ENCODE results near the gene WDR70.

GRCh38 chr5:37520811-37521210, 141.7 kb downstream of the WDR70 start:
- TF ChIP-seq NANOG (IDR thresholded peaks at IDR 0.05; ENCODE audit: insufficient read depth, low read depth, low read length, poor library complexity, severe bottlenecking) (no peak), SIRT6 (IDR thresholded peaks at IDR 0.05; ENCODE audit: low read length) (no peak), CTCF (IDR thresholded peaks at IDR 0.05; ENCODE audit: control extremely low read depth in 1 of 3, insufficient read depth in 1 of 3, low read depth in 1 of 3, low read length in 3 of 3) (no peak), YY1 (IDR thresholded peaks at IDR 0.05; ENCODE audit: low read depth, low read length) (no peak), EZH2 (IDR thresholded peaks at IDR 0.05; ENCODE audit: low read depth, low read length, severe bottlenecking) (no peak), CEBPB (IDR thresholded peaks at IDR 0.05; ENCODE audit: low read depth, low read length) (no peak), POU5F1 (IDR thresholded peaks at IDR 0.05; ENCODE audit: low read depth, low read length) (no peak), KDM1A (IDR thresholded peaks at IDR 0.05; ENCODE audit: borderline replicate concordance, low read length) (no peak), POLR2A (IDR thresholded peaks at IDR 0.05; ENCODE audit: control extremely low read depth in 1 of 2, low read depth in 2 of 2, low read length in 2 of 2) (no peak), JUND (IDR thresholded peaks at IDR 0.05; ENCODE audit: low read length) (no peak)
